D341Med (cell line): ENCODE measurements around the gene FHIT.

Experiments used
- DNase-seq: peaks from one replicate; pipeline ENCODE4 v3.0.0; 2012; ENCODE audit warnings: low spot score

FHIT gene

DNA sequence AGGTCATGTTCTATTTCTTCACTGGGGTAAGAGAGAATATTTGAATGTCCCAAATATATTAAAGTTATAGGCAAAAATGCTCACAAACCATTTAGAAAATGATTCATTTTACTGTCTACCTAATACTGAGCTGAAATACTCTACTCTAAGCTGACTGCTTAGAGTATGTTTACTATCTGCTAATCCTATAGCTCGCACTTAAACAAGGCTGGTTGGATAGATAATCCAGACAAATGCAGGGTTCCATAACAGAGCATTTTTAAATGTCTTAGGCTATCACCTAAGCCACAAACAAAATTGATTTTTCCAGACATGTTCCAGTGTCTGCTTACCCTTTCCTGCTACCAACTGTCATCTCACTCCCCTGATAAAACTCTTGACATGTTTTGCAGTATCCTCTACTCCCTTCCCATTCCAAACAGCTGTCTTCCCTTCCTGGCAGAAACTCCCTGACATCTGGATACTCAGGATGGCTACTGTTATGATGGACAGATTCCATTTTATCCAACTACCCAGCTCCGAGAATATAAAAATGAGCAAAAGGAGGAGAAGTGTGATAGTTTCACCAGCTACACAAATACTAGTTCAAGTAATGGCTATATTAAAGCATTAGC lies 1034.7 kb downstream of the FHIT start:
- DNase-seq = no peak

DNA sequence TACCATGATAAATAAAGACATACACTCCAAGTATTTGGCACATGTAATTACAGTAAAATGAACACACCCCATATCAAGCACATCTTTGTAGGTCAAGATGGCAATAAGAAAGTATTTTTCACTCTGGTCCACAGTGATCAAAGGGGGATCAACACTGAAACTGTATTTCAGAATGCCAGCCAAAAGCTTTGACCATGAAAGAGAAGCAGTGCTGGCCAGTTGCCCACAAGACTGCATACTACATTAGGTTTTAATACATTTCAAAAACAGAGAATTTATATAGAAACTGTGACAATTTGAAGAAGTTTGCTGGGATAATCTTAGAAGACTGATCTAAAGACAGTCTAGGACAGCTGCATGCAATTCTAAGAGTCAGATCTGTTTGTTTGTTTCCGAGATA lies 1035.3 kb downstream of the FHIT start:
- no peak for DNase-seq

DNA sequence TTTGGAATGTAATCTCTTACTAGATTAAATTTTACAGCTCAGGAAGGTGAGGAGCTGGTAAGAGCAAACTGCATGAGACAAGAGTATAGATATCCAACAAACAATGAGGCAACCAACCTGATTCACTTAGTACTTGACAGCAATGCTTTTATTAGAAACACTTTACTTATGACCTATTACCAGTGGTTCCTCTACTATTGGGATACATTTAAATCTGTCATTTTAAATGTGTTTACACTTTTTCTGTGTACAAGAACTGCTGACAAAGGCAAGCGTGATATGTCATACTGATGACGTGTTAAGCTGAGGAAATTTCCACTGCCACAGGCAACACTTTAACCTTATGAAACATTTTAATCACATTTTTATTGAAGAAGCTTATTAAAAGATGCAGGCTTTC lies 1043.3 kb downstream of the FHIT start:
- DNase-seq = no peak

DNA sequence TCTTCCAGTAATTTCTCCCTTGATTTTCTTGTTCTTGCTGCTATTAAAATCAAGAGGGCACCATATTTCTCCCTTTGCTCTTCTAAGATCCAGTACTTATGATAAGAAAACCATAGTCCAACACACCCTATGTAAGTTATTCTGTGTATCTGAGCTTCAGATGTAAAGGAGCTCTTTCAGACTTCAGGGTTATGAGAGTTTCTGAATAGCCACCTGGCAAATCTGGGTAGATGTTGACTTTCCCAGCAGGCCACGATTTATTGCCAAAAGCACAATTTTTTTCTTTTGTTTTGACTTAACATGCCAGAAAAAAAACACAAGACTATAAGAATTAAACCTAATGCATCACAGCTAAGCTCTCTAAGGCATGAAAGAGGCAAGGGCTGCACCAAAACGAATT lies 1045.0 kb downstream of the FHIT start:
- no peak for DNase-seq

GRCh38 chr3:60202052-60202726 lies 1049.1 kb downstream of the FHIT start:
- DNase-seq = no peak

- no peak for DNase-seq
Observed at GRCh38 chr3:60199306-60199705, 1051.9 kb downstream of the FHIT start.

DNA sequence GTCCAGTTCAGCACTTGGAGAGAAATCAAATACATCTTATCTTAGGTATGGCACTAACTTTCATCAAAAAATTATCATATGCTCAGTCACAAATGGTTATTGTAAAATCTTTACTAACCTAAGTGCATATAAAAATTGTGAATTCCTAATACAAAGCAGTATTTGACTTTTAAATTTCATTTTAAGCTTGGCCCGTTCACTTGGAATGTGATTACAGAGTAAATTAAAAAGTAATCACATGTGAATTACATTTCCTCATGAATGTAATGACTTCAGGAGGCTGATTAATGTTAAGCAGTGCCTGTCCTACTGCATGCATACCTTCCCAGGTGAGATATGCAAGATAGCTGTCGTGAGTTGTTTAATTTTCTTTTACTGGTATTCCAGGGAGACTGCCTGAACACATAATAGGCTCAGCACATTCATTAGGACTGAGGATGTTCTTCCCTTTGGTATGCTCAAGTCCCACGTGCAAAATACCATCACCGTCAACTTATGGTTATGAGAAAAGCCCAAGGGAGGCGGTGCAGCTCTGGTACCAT lies 1053.0 kb downstream of the FHIT start:
- no peak for DNase-seq

- DNase-seq = no peak
Observed at GRCh38 chr3:60192297-60193114, 1058.7 kb downstream of the FHIT start.

DNA sequence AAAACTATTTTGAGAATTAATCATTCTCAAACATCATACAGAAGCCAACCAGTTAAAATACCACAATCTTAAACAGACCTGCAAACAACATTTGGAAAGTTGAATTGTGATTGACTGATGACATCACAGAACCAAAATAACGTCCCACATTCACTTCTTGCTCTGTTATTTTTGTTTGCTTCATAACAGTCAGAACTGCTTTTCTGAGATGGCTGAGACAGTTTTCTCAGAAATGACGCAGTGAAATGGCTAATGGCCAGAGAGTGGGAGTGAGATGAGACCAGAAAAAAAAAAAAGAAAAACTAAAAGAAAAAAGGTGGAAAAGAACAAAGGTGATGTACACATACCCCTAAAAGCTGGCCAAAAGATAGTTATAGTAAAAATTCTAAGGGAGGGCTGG lies 1061.2 kb downstream of the FHIT start:
- DNase-seq = no peak

- no peak for DNase-seq
Observed at GRCh38 chr3:60189304-60189703, 1061.9 kb downstream of the FHIT start.

GRCh38 chr3:60188803-60189202 lies 1062.4 kb downstream of the FHIT start:
- DNase-seq = no peak

- DNase-seq = no peak
Observed at GRCh38 chr3:60187343-60187742, 1063.9 kb downstream of the FHIT start.

DNA sequence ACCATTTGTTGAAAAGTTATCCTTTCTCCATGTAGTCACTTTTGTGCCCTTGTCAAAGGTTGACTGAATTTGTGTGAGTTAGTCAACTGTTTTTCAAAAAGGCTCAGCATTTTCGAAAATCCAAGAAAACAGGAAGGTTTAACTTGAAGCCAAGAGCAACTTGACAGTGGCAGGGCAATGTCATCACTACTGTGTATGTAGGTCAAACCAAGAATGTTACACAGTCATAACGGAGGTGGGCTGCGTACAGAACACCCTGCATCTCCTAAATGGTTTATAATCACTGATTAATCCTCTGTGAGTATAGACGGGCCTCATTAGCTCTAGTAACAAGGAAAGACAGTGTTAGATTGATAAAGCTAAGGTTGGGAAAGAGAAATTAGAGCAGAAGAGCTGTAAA lies 1064.9 kb downstream of the FHIT start:
- DNase-seq = no peak

GRCh38 chr3:60185161-60185560 lies 1066.1 kb downstream of the FHIT start:
- no peak for DNase-seq

DNA sequence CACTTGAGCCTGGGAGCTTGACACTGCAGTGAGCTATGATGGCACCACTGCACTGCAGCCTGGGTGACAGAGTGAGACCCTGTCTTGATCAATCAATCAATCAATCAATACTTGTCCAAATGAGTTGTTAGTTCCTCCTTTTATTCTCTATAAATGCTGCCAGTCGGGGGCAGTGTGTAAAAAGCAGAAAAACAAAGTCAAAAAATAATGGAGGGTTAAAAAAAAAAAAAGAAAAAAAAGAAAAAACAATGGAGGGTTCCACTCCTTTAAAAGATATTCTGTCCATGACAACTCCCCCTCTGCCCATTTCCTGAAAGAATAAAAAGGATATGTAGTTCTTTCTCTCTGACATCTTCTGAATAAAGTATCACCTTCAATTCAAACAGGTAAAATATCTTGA lies 1068.6 kb downstream of the FHIT start:
- DNase-seq = no peak

DNA sequence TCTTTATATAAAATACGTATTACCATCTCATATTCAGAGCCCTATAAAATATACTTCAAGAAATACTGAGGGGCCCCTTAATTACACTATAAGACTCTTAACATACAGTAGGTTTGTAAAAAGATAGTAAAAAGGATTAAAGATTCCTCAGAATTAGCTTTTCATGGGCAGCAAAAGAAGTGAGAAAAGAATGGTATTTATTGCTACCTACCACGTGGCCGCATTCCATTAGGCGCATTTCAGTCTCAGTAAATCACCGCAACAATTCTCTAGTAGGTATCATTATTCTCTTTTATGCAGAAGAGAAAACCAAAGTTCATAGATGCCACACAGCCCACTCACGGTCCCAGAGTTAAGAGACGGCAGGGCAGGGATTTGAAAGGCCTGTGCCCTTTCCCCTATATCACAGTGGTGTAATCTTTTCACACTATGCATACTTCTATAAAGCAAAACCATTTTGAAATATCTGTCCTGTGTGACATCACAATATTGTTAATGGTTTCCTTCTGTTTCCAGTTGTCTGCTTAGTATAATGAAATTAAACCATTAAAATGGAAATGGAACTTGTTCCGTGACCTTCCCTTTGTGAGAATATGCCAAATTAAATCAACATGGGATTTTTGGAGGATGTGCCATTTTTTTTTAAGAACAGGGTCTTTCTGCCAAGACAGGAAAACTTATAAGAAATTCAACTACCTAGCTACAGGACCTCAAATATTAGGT lies 1072.2 kb downstream of the FHIT start:
- no peak for DNase-seq

DNA sequence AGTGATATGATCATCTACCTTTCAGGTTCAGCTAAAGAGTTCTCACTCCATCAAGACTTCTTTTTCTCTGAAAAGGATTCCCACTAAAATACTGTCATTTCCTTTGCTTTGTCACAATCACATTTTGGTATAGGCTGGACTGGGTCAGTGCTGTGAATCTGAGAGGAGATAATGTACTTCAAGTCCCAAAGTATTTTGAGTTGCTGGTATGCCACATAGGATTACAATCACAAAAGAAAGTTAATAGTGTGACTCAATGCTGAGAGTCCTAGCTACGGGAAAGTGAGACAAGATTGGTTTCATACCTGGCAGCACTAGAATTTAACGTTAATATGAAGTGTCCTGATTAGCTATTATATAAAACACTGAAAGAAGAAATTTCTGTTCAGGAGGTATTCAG lies 1073.5 kb downstream of the FHIT start:
- no peak for DNase-seq

- no peak for DNase-seq
Observed at GRCh38 chr3:60176614-60177013, 1074.6 kb downstream of the FHIT start.

DNA sequence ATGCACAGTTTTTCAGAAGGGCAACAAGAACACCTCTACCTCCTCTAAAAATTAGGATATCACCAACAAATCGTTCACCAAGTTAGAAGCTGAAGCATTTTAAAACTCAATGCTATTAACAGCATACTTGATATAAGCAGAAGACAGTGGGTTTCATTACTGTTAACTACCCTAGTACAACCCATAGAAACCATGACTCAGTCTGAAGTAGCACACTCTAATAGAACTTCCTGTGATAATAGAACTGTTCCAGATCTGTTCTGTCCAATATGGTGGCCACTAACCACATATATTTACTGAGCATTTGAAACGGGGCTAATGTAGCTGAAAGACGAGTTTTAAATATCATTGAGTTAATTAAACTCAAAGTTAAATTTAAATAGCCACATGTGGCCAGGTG lies 1075.6 kb downstream of the FHIT start:
- no peak for DNase-seq

- DNase-seq = no peak
Observed at GRCh38 chr3:60169755-60170154, 1081.5 kb downstream of the FHIT start.

- no peak for DNase-seq
Observed at GRCh38 chr3:60167186-60167585, 1084.1 kb downstream of the FHIT start.
